RWPE1 (cell line): Measurements from ENCODE around the gene MTREX.

Experiments used
- CTCF ChIA-PET: fragments of 350-600 bp; sonication (Branson Sonifier 250); formaldehyde crosslinking; extraction: SDS; loops from one replicate; lab custom pipeline; 2021; lab: Yijun Ruan, JAX
- POLR2A ChIA-PET: fragments of 400-600 bp; formaldehyde crosslinking; extraction: SDS; loops from one replicate; lab custom pipeline; 2020; ENCODE audit warnings: antibody characterized with exemption; ENCODE audit not compliant: low non-redundant PET; lab: Yijun Ruan, JAX
- DNase-seq: peaks from one replicate; pipeline ENCODE4 v3.0.0; 2012; ENCODE audit warnings: low spot score
- H3K27ac ChIP-seq: fragments of 450-650 bp; 2 replicates; pipeline ENCODE4 v1.5.1; 2017
- CTCF ChIP-seq: fragments of 450-650 bp; conservative IDR thresholded peaks from 2 replicates; pipeline ENCODE4 v1.5.1; 2017; ENCODE audit warnings: low read depth, mild to moderate bottlenecking

Gene MTREX

GRCh38 chr5:55343609-55344008 is 35.8 kb downstream of the MTREX start:
- no peak overlapping the region for H3K27ac ChIP-seq
- no peak for TF ChIP-seq CTCF
- ChIA-PET POLR2A (no interaction called here), CTCF (interaction anchor here (0.5 to 1.0 kb wide), 3 partner anchors 20 to 39 kb away, joined by 3 to 6 read pairs (median 3); no protein-coding TSS in a partner anchor)
- DNase-seq, result no peak

- peak; percentile 46 for DNase-seq
- ChIA-PET CTCF (interaction anchor here (0.5 to 0.7 kb wide), 2 partner anchors 17 to 42 kb away, joined by 3 to 4 read pairs; no protein-coding TSS in a partner anchor), POLR2A (no interaction called here)
- TF ChIP-seq CTCF, result peak; percentile 99
- H3K27ac ChIP-seq, result no peak overlapping the region
These were observed 36.7 kb downstream of the MTREX start for GRCh38 chr5:55344392-55344992.

GRCh38 chr5:55345327-55345726 is 37.5 kb downstream of the MTREX start:
- DNase-seq, result no peak
- CTCF ChIA-PET, result interaction anchor here (0.5 to 0.7 kb wide), 2 partner anchors 18 to 41 kb away, joined by 3 to 4 read pairs; no protein-coding TSS in a partner anchor
- POLR2A ChIA-PET, result no interaction called here
- TF ChIP-seq CTCF, result no peak
- no peak overlapping the region for H3K27ac ChIP-seq

GRCh38 chr5:55347786-55348185 is 40.0 kb downstream of the MTREX start:
- CTCF ChIA-PET, result no interaction called here
- no peak overlapping the region for H3K27ac ChIP-seq
- POLR2A ChIA-PET, result no interaction called here
- TF ChIP-seq CTCF, result no peak
- no peak for DNase-seq

- no peak overlapping the region for H3K27ac ChIP-seq
- CTCF ChIA-PET, result no interaction called here
- POLR2A ChIA-PET, result no interaction called here
- no peak for TF ChIP-seq CTCF
- no peak for DNase-seq
These were observed 43.0 kb downstream of the MTREX start for GRCh38 chr5:55350754-55351153.

GRCh38 chr5:55356896-55357295 is 49.1 kb downstream of the MTREX start:
- no peak for TF ChIP-seq CTCF
- no peak for DNase-seq
- no peak overlapping the region for H3K27ac ChIP-seq
- ChIA-PET POLR2A (no interaction called here), CTCF (interaction anchor here (0.6 kb wide), 2 partner anchors 515 to 537 kb away, joined by 3 read pairs; no protein-coding TSS in a partner anchor)
